ENCODE data around the gene AGO3.

GRCh38 chr1:36108314-36108713 lies 177.4 kb downstream of the AGO3 start:
- TF ChIP-seq CTCF (IDR thresholded peaks at IDR 0.05): no peak
- TF ChIP-seq POLR2A (IDR thresholded peaks at IDR 0.05): no peak
- TF ChIP-seq EP300 (IDR thresholded peaks at IDR 0.05): no peak
- no peak for TF ChIP-seq POLR2AphosphoS5 (IDR thresholded peaks at IDR 0.05)

Data from suprapubic skin (tissue), 4 donors.